H9 (cell line): ENCODE measurements around the gene PANX2. TPM values are rescaled to one million over a fixed set of nuclear protein-coding genes. Genes with fewer than 3 reads are reported as not detected.

Source experiments
- DNase-seq: peaks from one replicate; pipeline ENCODE4 v3.0.0-alpha.2; 2017
- H2AFZ ChIP-seq: one replicate; pipeline ENCODE4 v1.6.1; 2013; ENCODE audit warnings: mild to moderate bottlenecking, low read length, control low read depth, moderate library complexity
- H2AK5ac ChIP-seq: 2 replicates; pipeline ENCODE4 v1.6.1; 2013; ENCODE audit warnings: low read length, control low read depth, mixed read lengths; ENCODE audit not compliant: insufficient read length
- H2BK120ac ChIP-seq: one replicate; pipeline ENCODE4 v1.6.1; 2013; ENCODE audit warnings: low read depth, mild to moderate bottlenecking, low read length, control low read depth, inconsistent platforms; ENCODE audit not compliant: poor library complexity, severe bottlenecking
- H2BK12ac ChIP-seq: 2 replicates; pipeline ENCODE4 v1.6.1; 2013; ENCODE audit warnings: low read length, control low read depth, mixed read lengths, low read depth; ENCODE audit not compliant: insufficient read length
- H2BK15ac ChIP-seq: 2 replicates; pipeline ENCODE4 v1.6.1; 2013; ENCODE audit warnings: low read depth, low read length, control low read depth
- H2BK20ac ChIP-seq: one replicate; pipeline ENCODE4 v1.6.1; 2013; ENCODE audit warnings: low read depth, mild to moderate bottlenecking, low read length, control low read depth, inconsistent platforms; ENCODE audit not compliant: poor library complexity, severe bottlenecking
- H2BK5ac ChIP-seq: 2 replicates; pipeline ENCODE4 v1.6.1; 2013; ENCODE audit warnings: low read length, control low read depth, mixed read lengths; ENCODE audit not compliant: insufficient read length
- H3K14ac ChIP-seq: 2 replicates; pipeline ENCODE4 v1.6.1; 2013; ENCODE audit warnings: low read length, control low read depth; ENCODE audit not compliant: insufficient read depth
- H3K18ac ChIP-seq: 2 replicates; pipeline ENCODE4 v1.6.1; 2013; ENCODE audit warnings: low read depth, mild to moderate bottlenecking, mixed read lengths, low read length, control low read depth; ENCODE audit not compliant: insufficient read length
- H3K23ac ChIP-seq: 2 replicates; pipeline ENCODE4 v1.6.1; 2013; ENCODE audit warnings: low read length, control low read depth, mixed read lengths, low read depth; ENCODE audit not compliant: insufficient read length
- H3K23me2 ChIP-seq: 2 replicates; pipeline ENCODE4 v1.6.1; 2013; ENCODE audit warnings: low read depth, mild to moderate bottlenecking, mixed read lengths, low read length, control low read depth; ENCODE audit not compliant: insufficient read length, poor library complexity, severe bottlenecking
- H3K27ac ChIP-seq: 2 replicates; pipeline ENCODE4 v1.5.1; 2013; ENCODE audit warnings: low read length, control low read depth, mixed read lengths, low read depth; ENCODE audit not compliant: insufficient read length
- H3K27me3 ChIP-seq: 2 replicates; pipeline ENCODE4 v1.6.1; 2013; ENCODE audit warnings: low read length, control low read depth, inconsistent platforms; ENCODE audit not compliant: insufficient read depth
- H3K4ac ChIP-seq: 2 replicates; pipeline ENCODE4 v1.6.1; 2013; ENCODE audit warnings: low read depth, mild to moderate bottlenecking, control low read depth, inconsistent platforms, low read length, moderate library complexity
- H3K4me1 ChIP-seq: 2 replicates; pipeline ENCODE4 v1.6.1; 2013; ENCODE audit warnings: low read length, control low read depth, inconsistent platforms; ENCODE audit not compliant: insufficient read depth
- H3K4me2 ChIP-seq: 2 replicates; pipeline ENCODE4 v1.6.1; 2013; ENCODE audit warnings: low read length, control low read depth, mixed read lengths; ENCODE audit not compliant: insufficient read length, insufficient read depth
- H3K56ac ChIP-seq: 2 replicates; pipeline ENCODE4 v1.6.1; 2013; ENCODE audit warnings: low read depth, mild to moderate bottlenecking, mixed read lengths, low read length, control low read depth; ENCODE audit not compliant: insufficient read length
- H3K79me1 ChIP-seq: 2 replicates; pipeline ENCODE4 v1.6.1; 2013; ENCODE audit warnings: low read depth, mild to moderate bottlenecking, moderate library complexity, low read length, control low read depth, inconsistent platforms; ENCODE audit not compliant: insufficient read depth, poor library complexity, severe bottlenecking
- H3K79me2 ChIP-seq: 2 replicates; pipeline ENCODE4 v1.6.1; 2013; ENCODE audit warnings: low read length, control low read depth, inconsistent platforms; ENCODE audit not compliant: insufficient read depth
- H3K9ac ChIP-seq: 2 replicates; pipeline ENCODE4 v1.6.1; 2013; ENCODE audit warnings: low read length, control low read depth, mixed read lengths; ENCODE audit not compliant: insufficient read length; ENCODE audit errors: extremely low read depth
- H3K9me3 ChIP-seq: one replicate; pipeline ENCODE4 v1.6.1; 2013; ENCODE audit warnings: low read depth, low read length, inconsistent platforms; ENCODE audit not compliant: control insufficient read depth
- H3T11ph ChIP-seq: one replicate; pipeline ENCODE4 v1.6.1; 2013; ENCODE audit warnings: mild to moderate bottlenecking, low read length, control low read depth, inconsistent platforms
- H4K20me1 ChIP-seq: one replicate; pipeline ENCODE4 v1.6.1; 2013; ENCODE audit not compliant: control insufficient read depth, insufficient read length, insufficient read depth
- H4K5ac ChIP-seq: 2 replicates; pipeline ENCODE4 v1.6.1; 2013; ENCODE audit warnings: low read depth, mild to moderate bottlenecking, mixed read lengths, low read length, control low read depth; ENCODE audit not compliant: insufficient read length
- H4K8ac ChIP-seq: replicated peaks from 2 replicates; pipeline ENCODE4 v1.6.1; 2013; ENCODE audit warnings: low read length, control low read depth, mixed read lengths, low read depth; ENCODE audit not compliant: insufficient read length
- H4K91ac ChIP-seq: 2 replicates; pipeline ENCODE4 v1.6.1; 2013; ENCODE audit warnings: low read depth, mild to moderate bottlenecking, moderate library complexity, mixed read lengths, low read length, control low read depth; ENCODE audit not compliant: insufficient read length
- H3K27ac Mint-ChIP-seq, 3 experiments: 2 replicates in 2 of 3; 3 replicates in 1 of 3; pipeline ENCODE4 v1.8.0; 2020 to 2021; ENCODE audit warnings: mixed read lengths in 3 of 3, mild to moderate bottlenecking in 1 of 3, moderate library complexity in 1 of 3
- H3K27me3 Mint-ChIP-seq: 2 replicates; pipeline ENCODE4 v1.8.0; 2021; ENCODE audit warnings: low read depth, mild to moderate bottlenecking, moderate library complexity, mixed read lengths
- H3K36me3 Mint-ChIP-seq, 3 experiments: 2 replicates in 2 of 3; 3 replicates in 1 of 3; pipeline ENCODE4 v1.8.0; 2020 to 2021; ENCODE audit warnings: low read depth in 3 of 3, mixed read lengths in 3 of 3; ENCODE audit not compliant: insufficient read depth in 1 of 3
- H3K4me1 Mint-ChIP-seq, 2 experiments: 2 replicates each; pipeline ENCODE4 v1.8.0; 2020; ENCODE audit warnings: mixed read lengths in 2 of 2
- H3K4me3 Mint-ChIP-seq, 2 experiments: 2 replicates in 1 of 2; 3 replicates in 1 of 2; pipeline ENCODE4 v1.8.0; 2020 to 2021; ENCODE audit warnings: mild to moderate bottlenecking in 2 of 2, mixed read lengths in 2 of 2, moderate library complexity in 1 of 2
- H3K9me3 Mint-ChIP-seq, 2 experiments: 2 replicates in 1 of 2; 3 replicates in 1 of 2; pipeline ENCODE4 v1.8.0; 2020; ENCODE audit warnings: mild to moderate bottlenecking in 2 of 2, mixed read lengths in 2 of 2, moderate library complexity in 1 of 2
- CTCF ChIP-seq: fragments of 200-600 bp; sonication (generic); conservative IDR thresholded peaks from 3 replicates; pipeline ENCODE4 v1.8.0; 2021; ENCODE audit warnings: antibody characterized with exemption, mild to moderate bottlenecking
- WGBS: extraction: QIAGEN DNeasy Blood & Tissue Kit; methylation state at CpG from one replicate; pipeline ENCODE4 v1.1.7; 2013; ENCODE audit warnings: missing lambda C conversion rate, low lambda C conversion rate, mixed read lengths; ENCODE audit not compliant: insufficient read length; ENCODE audit errors: extremely low coverage; 5-methylcytosine and 5-hydroxymethylcytosine counted together
- total RNA-seq: library from RNA; stranded (reverse); gene quantifications from 2 replicates; pipeline ENCODE4 v1.2.1, GENCODE V29; 2021

Gene PANX2
- total RNA-seq, 1 experiment from 2014 or later: 8.0 TPM

GRCh38 chr22:50153756-50154140, 16.8 kb upstream of the PANX2 start:
- H3K4me1 Mint-ChIP-seq: no peaks in the 10 kb centered on the region; a peak in 1 of 4 replicates
- H3K27ac ChIP-seq: no peak overlapping the region
- no peak overlapping the region for H2BK15ac ChIP-seq
- no peak for DNase-seq
- no peaks in the 10 kb centered on the region for H3K4me1 ChIP-seq
- no peak overlapping the region for H2BK5ac ChIP-seq
- no peak overlapping the region for H4K91ac ChIP-seq
- H3K27me3 Mint-ChIP-seq: peaks cover 25% of the 10 kb centered on the region
- H2AK5ac ChIP-seq: no peak overlapping the region
- no peak overlapping the region for H4K8ac ChIP-seq
- H3K9me3 Mint-ChIP-seq: no peaks in the 10 kb centered on the region
- H3K4me3 Mint-ChIP-seq: no peak overlapping the region
- no peak overlapping the region for H2BK20ac ChIP-seq
- no peak overlapping the region for H3K14ac ChIP-seq
- H3K79me2 ChIP-seq: no peaks in the 10 kb centered on the region
- H2BK12ac ChIP-seq: no peak overlapping the region
- H3K27me3 ChIP-seq: no peaks in the 10 kb centered on the region
- H2AFZ ChIP-seq: no peak overlapping the region
- no peak for TF ChIP-seq CTCF
- no peaks in the 10 kb centered on the region for H3K79me1 ChIP-seq
- no peak overlapping the region for H3K56ac ChIP-seq
- no peak overlapping the region for H3K9ac ChIP-seq
- H3K9me3 ChIP-seq: no peaks in the 10 kb centered on the region
- H3K27ac Mint-ChIP-seq: no peak overlapping the region
- no peaks in the 10 kb centered on the region for H3K36me3 Mint-ChIP-seq
- H4K20me1 ChIP-seq: peaks cover 1% of the 10 kb centered on the region
- no peak overlapping the region for H2BK120ac ChIP-seq
- H3K18ac ChIP-seq: no peak overlapping the region
- whole genome bisulfite sequencing: no CpG with 5 or more reads among the region's 7 CpGs
- no peak overlapping the region for H4K5ac ChIP-seq
- H3K23me2 ChIP-seq: peaks cover 4% of the 10 kb centered on the region
- H3K23ac ChIP-seq: no peak overlapping the region
- H3T11ph ChIP-seq: no peak overlapping the region
- no peak overlapping the region for H3K4me2 ChIP-seq
- no peak overlapping the region for H3K4ac ChIP-seq
